Cardiac septum (tissue), 1 donor: ENCODE measurements around the gene SPTSSA. TPM values are rescaled to one million over a fixed set of nuclear protein-coding genes. Genes with fewer than 3 reads are reported as not detected.

Experiments used
- DNase-seq: peaks from one replicate; pipeline ENCODE4 v3.0.0-alpha.2; 2020; ENCODE audit warnings: low spot score
- intact Hi-C: fragments of 100-400 bp; cut with DNase I; formaldehyde crosslinking; loops from one replicate; pipeline ENCODE4 v1.14.0; 2022
- total RNA-seq: library from RNA; stranded (reverse); fragmentation: NEBNext Ultra II Directional; extraction: Animal tissue kit (Norgen Biotek cat#: 25700); gene quantifications from one replicate; pipeline ENCODE4 v1.2.1, GENCODE V29; 2021
- donor health status: DM: no; HTN: no; CAD: no.

SPTSSA gene
- total RNA-seq, 1 donor from 2014 or later, result 11.5 TPM

GRCh38 chr14:34475163-34475562 is 13.1 kb upstream of the SPTSSA start:
- intact Hi-C loops, result no loop called here
- no peak for DNase-seq

GRCh38 chr14:34474187-34474679 is 12.2 kb upstream of the SPTSSA start:
- DNase-seq, result no peak
- intact Hi-C loops, result no loop called here

GRCh38 chr14:34472706-34473279 is 10.8 kb upstream of the SPTSSA start:
- no peak for DNase-seq
- intact Hi-C loops, result no loop called here

GRCh38 chr14:34470319-34470718 is 8.3 kb upstream of the SPTSSA start:
- intact Hi-C loops, result no loop called here
- no peak for DNase-seq

- DNase-seq, result no peak
- intact Hi-C loops, result no loop called here
Measured at GRCh38 chr14:34466691-34467090, 4.7 kb upstream of the SPTSSA start.

- intact Hi-C loops, result no loop called here
Measured at GRCh38 chr14:34465069-34465859, 3.2 kb upstream of the SPTSSA start.

GRCh38 chr14:34463598-34463961 is 1.5 kb upstream of the SPTSSA start:
- intact Hi-C loops, result loop anchor here (5.0 kb wide), 1 partner anchor 74 kb away; the partner anchor contains the start of gene EAPP
- DNase-seq, result no peak

More at GRCh38 chr14:34465069-34465859, 3.2 kb upstream of the SPTSSA start:
- no peak for DNase-seq

GRCh38 chr14:34461334-34462131 is 507 bp downstream of the SPTSSA start:
- intact Hi-C loops, result loop anchor here (5.0 kb wide), 1 partner anchor 76 kb away; the partner anchor contains the start of gene EAPP
- DNase-seq, result no peak

GRCh38 chr14:34460841-34461240 is 1.2 kb downstream of the SPTSSA start:
- DNase-seq, result no peak
- intact Hi-C loops, result loop anchor here (5.0 kb wide), 1 partner anchor 76 kb away; the partner anchor contains the start of gene EAPP

GRCh38 chr14:34460295-34460694 is 1.7 kb downstream of the SPTSSA start:
- DNase-seq, result no peak
- intact Hi-C loops, result loop anchor here (5.0 kb wide), 1 partner anchor 77 kb away; the partner anchor contains the start of gene EAPP

GRCh38 chr14:34457186-34457585 is 4.9 kb downstream of the SPTSSA start:
- DNase-seq, result no peak
- intact Hi-C loops, result no loop called here

GRCh38 chr14:34453226-34453625 is 8.8 kb downstream of the SPTSSA start:
- intact Hi-C loops, result no loop called here

GRCh38 chr14:34452258-34452822 is 9.7 kb downstream of the SPTSSA start:
- DNase-seq, result no peak
- intact Hi-C loops, result no loop called here

More at GRCh38 chr14:34453226-34453625, 8.8 kb downstream of the SPTSSA start:
- no peak for DNase-seq

GRCh38 chr14:34450958-34451357 is 11.1 kb downstream of the SPTSSA start:
- intact Hi-C loops, result no loop called here
- DNase-seq, result no peak

GRCh38 chr14:34450542-34450915 is 11.5 kb downstream of the SPTSSA start:
- intact Hi-C loops, result no loop called here

GRCh38 chr14:34449819-34450541 is 12.1 kb downstream of the SPTSSA start:
- intact Hi-C loops, result no loop called here
- DNase-seq, result no peak

More at GRCh38 chr14:34450542-34450915, 11.5 kb downstream of the SPTSSA start:
- no peak for DNase-seq

- intact Hi-C loops, result no loop called here
- DNase-seq, result no peak
Measured at GRCh38 chr14:34439090-34439489, 22.9 kb downstream of the SPTSSA start.

- no peak for DNase-seq
- intact Hi-C loops, result no loop called here
Measured at GRCh38 chr14:34438438-34438837, 23.6 kb downstream of the SPTSSA start.

GRCh38 chr14:34437729-34438080 is 24.3 kb downstream of the SPTSSA start:
- intact Hi-C loops, result no loop called here
- DNase-seq, result no peak
